ENCODE data around the gene SPDYE3.
A peak's percentile ranks its signal among the peaks of the same experiment; 100 is the strongest.
"Not testable (repeated sequence)": the region's sequence is repeated elsewhere in the genome, so short reads cannot be mapped to it uniquely, and the experiment has no call there.

The SPDYE3 gene, protein sequence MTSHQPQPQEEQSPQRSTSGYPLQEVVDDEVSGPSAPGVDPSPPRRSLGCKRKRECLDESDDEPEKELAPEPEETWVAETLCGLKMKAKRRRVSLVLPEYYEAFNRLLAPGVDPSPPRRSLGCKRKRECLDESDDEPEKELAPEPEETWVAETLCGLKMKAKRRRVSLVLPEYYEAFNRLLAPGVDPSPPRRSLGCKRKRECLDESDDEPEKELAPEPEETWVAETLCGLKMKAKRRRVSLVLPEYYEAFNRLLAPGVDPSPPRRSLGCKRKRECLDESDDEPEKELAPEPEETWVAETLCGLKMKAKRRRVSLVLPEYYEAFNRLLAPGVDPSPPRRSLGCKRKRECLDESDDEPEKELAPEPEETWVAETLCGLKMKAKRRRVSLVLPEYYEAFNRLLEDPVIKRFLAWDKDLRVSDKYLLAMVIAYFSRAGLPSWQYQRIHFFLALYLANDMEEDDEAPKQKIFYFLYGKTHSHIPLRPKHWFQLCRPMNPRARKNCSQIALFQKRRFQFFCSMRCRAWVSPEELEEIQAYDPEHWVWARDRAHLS

DNA sequence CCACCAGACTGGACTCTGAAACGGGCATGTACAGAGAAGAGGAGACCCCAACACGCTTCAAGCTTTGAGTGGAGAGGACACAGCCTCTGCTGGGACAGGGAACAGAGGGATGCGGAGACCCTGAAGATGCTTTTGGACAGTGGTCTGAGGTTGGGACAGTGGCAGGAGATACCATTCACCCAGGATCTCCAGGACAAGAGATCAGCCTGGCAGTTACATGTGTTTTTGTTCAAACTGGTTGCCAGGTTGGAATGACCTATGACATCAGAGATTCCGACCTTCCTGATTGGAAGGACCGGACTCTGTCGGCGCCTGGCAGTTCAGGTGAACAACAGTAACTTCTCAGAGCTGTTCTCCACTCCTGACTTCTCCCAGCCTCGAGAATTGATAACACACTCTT is at the start of gene SPDYE3:
TSS of gene SPDYE3 (plus strand) at position 301 of the 400 bp plus-strand sequence. CDS start 184 bp downstream, outside the sequence.
- DNase-seq (ENCODE audit: low spot score): not testable (repeated sequence)

DNA sequence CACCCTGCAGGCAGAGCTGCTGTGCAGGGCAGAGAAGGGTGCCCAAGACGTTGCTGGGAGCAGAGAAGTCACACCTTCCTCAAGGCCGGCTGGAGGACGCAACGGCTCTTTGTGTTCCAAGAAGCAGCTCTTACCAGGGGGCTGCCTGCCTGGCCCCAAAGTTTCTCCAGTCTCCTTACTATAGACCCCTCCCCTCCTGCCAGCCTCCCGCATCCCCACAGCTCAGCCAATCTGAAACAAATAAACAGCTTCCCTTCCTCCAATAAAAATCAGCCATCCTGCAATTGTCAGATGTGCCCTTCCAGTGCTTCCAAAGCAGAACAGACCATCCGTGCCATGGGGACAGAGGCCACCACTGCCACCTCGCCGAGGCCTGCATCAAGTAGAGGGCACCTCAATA is 47.5 kb upstream of the SPDYE3 start:
- not testable (repeated sequence) for DNase-seq (ENCODE audit: low spot score)

DNA sequence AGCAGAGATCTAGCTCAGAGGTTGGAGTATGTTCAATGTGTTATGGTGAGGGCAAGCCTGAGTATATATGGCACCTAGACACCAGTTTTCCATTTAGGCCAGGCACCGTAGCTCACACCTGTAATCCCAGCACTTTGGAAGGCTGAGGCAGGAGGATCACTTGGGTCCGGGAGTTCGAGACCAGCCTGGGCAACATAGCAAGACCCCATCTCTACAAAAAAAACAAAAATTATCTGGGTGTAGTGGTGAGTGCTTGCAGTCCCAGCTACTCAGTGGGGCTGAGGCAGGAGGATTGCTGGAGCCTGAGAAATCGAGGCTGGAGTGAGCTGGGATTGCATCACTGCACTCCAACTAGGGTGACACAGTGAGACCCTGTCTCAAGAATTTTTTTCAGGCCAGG is 44.6 kb upstream of the SPDYE3 start:
- not testable (repeated sequence) for DNase-seq (ENCODE audit: low spot score)

DNA sequence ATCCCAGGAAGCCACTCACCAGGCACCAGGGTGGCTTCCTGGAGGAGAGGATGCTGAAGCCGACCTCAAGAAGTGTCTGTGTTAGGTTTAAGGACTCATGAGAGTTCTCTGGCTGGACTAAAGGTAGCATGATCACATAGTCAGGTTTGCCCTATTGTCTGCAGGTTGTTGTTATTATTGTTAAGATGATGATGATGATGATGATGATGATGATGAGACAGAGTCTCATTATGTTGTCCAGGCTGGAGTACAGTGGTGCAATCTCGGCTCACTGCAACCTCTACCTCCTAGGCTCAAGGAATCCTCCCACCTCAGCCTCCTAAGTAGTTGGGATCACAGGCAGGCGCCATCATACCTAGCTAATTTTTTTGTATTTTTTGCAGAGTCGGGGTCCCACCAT is 43.3 kb upstream of the SPDYE3 start:
- DNase-seq (ENCODE audit: low spot score): not testable (repeated sequence)

DNA sequence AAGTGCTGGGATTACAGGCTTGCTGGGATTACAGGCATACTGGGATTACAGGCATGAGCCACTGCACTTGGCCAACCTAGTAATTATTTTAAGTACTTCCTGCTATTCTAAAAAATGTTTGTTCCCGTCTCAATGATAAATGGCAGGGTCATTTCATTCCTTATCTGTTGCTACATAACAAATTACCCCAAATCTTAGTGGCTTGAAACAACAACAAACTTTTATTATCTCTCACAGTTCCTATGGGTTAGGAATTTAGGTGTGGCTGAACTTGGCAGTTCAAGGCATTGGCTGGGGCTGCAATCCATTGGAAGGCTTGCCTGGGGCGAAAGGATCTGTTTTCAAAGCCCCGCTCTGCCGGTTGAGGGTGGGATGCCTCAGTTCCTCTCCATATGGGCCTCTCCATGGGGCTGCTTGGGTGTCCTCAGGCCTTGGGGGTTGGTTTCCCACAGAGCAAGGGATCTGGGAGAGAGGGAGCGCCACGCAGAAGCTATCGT is 42.8 kb upstream of the SPDYE3 start:
- not testable (repeated sequence) for DNase-seq (ENCODE audit: low spot score)

DNA sequence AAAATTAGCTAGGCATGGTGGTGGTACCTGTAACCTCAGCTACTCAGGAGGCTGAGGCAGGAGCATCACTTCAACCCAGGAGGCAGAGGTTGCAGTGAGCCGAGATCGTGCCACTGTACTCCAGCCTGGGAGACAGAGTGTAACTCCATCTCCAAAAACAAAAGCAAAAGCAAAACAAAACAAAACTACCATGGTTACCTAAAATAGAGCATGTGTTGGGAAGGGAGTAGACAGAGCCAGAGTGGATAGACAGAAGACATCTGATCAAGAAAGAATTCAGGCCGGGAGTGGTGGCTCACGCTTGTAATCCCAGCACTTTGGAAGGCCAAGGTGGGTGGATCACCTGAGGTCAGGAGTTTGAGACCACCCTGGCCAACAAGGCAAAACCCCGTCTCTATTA is 41.7 kb upstream of the SPDYE3 start:
- peak; percentile 11 for DNase-seq (ENCODE audit: low spot score)

DNA sequence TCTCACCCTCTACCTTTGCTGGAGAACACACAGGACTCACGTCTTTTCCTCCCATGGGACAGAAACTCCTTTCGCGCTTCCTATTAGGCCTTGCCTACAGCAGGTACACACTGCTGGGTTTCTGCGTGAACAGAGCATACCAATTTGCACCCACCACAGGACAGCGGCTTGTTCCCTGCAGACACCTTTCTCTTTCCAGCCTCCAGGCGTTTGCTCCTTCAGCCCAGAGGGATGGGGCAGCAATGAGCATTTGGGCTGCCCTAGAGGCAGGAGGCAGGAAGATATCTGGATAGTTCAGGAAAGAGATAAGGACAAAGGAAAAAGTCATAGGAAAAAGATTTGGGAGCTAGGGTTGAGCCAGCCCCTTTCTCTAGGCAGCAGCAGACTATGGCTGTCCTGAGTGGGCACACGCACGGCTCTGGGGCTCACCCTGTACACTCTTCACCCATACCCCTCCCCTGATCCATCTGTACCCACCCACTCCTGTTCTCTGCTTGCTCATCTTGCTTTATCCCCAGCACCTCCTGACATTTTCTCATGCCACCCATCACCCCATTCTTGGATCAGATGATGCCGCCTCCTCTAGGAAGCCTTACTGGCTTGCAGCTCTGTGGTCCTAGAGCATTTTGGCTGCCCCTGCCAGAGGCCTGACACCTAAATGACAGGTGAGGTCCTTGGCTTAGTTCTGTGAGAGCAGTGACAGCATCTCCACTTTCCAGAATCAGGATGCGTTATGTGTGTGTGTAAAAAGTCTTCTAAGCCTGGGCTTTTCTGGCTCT is 40.7 kb upstream of the SPDYE3 start:
- DNase-seq (ENCODE audit: low spot score): no peak

DNA sequence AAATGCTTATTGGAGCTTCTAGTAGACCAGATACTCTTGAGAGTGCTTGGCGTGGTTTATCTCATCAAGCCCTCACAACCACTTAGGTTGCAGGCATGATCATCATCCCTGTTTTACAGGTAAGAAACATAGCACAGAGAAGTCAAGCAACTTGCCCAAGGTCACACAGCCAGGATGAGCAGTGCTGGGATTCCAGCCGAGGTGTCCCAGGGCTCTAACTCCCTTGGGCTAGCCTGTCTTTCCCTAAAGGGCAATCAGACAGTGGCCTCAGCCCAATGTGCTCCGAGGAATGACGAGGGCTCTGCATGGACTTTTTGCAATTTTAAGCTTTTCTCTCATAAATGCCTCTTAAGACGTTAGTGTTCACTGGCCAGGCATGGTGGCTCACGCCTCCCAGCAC is 39.9 kb upstream of the SPDYE3 start:
- no peak for DNase-seq (ENCODE audit: low spot score)

DNA sequence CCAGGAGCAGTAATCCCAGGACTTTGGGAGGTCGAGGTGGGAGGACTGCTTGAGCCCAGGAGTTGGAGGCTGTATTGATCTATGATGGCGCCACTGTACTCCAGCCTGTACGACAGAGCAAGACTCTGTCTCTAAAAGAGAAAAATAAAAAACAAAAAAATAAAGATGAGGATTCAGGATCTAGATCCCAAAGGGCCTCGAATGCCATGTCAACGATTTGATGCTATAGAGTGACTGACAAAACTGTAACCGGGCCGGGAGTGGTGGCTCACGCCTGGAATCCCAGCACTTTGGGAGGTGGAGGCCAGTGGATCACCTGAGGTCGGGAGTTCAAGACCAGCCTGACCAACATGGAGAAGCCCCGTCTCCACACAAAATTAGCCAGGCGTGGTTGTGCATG is 38.6 kb upstream of the SPDYE3 start:
- not testable (repeated sequence) for DNase-seq (ENCODE audit: low spot score)

DNA sequence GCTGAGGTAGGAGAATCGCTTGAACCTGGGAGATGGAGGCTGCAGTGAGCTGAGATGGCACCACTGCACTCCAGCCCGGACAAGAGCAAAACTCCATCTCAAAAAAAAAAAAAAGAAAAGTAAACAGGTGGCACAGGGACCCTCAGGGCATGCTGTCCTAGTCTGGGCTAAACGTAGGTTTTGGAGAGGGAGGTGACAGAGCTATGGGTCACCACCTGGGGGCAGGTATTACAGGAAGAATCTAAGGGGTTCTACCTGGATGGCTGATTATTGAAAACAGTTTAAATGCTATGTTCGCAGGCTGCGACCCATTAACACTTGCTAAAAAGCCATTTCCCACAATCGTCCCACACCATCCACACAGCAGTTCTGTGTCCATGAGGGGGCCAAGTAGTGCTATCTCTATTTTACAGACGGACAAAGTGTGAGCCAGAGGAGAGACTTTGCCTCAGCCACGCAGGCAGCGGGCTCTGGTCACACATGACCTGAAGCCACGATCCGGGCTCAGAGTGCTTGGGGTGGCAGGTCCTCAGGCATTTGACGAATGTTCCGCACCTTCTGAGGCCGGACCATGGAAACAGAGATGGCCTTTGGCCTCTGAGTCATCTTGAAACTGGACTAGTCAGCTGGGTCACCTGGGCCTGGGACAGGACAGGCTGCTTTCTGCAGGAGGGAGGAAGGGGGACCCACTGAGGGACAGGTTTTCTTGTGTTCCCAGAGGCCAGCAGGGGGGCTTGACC is 38.0 kb upstream of the SPDYE3 start:
- DNase-seq (ENCODE audit: low spot score): peak; percentile 86

DNA sequence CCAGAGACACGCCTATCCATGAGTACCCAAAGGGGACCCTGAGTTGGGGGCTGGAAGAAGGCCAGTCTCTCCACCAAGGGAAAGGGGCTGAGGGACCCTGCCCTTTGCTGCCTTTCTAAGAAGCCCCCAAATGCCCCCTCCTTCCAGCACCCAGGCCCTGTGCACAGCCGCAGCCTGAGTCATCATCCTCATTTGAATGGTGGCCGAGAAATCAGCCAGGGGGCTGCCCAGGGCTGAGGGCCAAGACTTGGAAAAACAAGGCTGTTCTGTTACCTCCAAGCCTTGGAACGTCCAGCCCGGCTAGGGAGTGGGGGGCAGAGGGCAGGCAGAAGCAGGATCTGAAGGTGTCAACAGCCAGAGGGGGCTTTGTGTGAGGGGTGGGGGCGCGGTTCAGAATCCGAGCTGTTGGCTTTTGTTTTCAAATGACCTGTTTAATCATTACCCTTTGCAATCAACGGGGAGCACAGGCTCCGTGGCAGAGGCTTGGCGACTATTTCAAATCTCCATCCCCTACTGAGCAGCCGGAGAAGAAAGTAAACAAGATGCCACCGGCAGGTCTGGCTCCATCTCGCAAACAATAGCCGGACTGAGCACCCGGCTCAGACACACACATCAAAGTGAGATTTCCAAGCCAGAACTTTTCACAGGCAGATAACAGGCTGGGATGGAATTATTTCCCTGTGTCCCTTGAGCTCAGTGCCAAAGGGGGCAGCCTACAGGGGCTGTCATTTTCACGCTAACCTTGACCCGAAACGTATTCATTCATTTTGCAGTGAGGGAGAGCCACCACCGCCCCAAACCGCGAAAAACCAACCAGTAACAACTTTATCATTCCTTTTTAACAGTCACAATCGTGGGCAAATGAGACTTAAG is 37.2 kb upstream of the SPDYE3 start:
- DNase-seq (ENCODE audit: low spot score): peak; percentile 59

DNA sequence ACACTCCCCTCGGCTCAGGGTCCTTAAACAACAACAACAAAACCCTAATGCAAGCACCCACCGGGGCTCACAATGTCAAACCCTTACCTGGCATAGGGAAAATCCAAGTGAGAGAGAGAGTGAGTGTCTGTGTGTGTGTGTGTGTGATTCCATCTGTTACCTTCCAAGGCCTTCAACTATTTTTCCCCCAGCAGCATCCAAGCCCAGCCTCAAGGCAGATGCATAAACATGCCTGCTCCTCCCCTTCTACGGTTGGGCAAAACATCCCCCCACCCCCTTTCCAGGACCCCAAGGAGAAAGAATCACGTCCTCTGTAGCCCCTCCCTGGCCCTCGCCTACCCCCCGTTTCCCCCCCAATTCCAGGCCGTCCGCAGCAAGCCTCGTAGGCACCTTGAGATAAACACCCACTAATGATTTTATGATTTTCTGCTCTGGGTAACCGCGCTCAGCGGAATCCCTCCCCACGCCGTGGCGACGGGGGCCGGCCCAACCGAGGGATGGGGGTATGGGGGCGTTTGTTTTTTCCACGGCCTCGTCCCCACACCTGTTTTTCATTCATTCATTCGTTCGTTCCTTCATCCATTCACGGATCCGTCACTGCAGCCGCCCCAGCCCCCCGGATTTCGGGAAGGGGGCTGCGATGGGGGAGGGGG is 36.4 kb upstream of the SPDYE3 start:
- DNase-seq (ENCODE audit: low spot score): peak; percentile 16

DNA sequence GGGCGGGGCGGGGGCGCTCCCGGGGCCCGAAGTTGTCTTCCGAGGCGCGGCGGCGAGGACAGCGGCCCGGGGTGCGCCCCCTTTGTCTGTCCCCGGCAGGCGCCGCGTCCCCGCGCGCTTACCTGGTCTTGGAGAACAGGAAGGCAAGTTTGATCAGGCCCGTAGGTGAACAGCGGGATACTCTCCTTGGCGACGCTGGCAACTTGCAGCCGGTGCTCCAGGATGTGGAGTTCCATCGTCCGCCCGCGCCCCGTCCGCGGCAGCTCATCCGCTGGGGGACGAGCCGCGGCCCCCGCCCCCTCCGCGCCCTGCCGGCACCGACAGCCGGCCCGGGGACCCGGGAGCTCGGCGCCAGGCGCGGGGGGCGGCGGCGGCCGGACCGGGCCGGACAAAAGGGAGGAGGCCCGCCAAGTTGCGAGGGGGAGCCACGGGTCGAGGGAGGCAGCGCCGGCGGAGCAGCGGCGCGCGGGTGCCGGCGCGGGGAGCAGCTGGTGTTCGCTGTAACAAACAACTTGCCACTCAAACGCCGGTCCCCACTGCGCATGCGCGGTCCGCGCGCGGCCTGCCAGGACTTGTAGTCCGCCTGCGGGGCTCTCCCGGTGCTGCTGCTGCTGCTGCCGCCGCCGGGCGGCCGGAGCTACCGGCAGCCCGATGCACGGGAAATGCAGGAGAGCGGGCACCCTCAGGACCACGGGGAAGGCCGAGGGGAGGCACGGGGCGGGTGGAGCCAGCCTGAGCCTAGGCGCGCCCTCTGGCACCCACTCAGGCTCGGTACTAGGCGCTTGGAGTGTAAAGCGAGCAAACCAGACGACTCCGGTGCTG is 35.6 kb upstream of the SPDYE3 start:
- peak; percentile 96 for DNase-seq (ENCODE audit: low spot score)

DNA sequence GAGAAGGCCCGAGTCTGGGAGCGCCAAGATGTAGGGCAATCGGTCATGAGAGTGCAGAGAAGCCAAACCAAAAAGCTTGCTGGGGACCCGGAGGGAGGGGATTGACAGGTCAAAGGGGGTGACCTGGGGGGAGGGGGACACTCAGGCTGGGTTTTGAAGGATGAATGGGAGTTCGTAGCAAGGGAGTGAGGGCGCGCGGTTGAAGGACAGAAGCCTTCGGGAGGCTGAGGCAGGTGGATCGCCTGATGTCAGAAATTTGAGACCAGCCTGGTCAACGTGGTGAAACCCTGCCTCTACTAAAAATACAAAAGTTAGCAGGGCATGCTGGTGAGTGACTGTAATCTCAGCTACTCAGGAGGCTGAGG is 35.0 kb upstream of the SPDYE3 start:
- DNase-seq (ENCODE audit: low spot score): not testable (repeated sequence)

DNA sequence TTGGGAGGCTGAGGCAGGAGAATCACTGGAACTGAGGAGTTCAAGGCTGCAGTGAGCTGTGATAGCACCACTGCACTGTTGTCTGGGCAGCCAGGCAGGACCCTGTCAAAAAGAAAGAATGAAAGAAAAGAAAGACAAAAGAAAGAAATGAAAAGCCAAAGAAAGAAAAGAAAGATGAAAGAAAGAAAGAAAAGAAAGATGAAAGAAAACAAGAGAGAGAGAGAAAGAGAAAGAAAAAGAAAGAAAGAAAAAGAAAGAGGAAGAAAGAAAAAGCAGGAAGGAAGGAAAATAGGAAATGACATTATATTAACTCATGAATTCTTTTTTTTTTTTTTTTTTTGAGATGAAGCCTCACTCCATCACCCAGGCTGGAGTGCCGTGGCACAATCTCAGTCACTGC is 32.4 kb upstream of the SPDYE3 start:
- DNase-seq (ENCODE audit: low spot score): no peak

DNA sequence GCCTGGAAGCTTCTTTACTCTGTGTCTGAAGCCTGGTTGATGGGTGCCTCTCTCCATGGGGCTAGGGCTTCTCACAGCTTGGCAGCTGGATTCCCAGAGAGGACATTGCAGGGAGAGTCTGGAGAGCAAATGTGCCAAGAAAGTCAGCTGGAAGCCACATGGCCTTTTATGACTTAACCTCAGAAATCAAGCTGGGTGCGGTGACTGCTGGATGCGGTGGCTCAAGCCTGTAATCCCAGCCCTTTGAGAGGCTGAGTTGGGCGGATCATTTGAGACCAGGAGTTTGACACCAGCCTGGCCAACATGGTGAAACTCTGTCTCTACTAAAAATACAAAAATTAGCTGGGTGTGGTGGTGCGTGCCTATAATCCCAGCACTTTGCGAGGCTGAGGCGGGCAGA is 31.4 kb upstream of the SPDYE3 start:
- not testable (repeated sequence) for DNase-seq (ENCODE audit: low spot score)

DNA sequence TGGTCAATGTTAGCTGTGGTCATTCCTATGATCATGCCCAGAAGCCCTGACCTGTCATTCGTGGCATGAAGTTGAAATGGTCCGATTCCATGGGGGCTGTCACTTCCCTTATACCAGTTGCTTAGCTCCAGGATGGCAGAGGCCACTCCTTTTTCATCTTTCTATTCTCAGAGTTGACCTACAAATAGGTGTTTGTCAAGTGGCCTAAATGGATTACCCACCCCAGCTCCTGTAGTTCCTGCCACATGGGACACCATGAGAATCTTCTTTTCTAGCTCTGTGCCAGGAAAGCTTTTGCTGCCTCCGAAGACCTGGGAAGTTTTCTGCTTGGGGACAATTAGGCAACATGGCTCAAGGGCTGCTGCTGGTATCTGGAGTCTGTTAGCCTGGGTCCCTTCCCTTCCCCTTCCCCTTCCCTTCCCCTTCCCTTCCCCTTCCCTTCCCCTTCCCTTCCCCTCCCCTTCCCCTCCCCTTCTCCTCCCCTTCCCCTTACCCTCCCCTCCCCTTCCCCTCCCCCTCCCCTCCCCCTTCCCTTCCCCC is 25.4 kb upstream of the SPDYE3 start:
- not testable (repeated sequence) for DNase-seq (ENCODE audit: low spot score)

DNA sequence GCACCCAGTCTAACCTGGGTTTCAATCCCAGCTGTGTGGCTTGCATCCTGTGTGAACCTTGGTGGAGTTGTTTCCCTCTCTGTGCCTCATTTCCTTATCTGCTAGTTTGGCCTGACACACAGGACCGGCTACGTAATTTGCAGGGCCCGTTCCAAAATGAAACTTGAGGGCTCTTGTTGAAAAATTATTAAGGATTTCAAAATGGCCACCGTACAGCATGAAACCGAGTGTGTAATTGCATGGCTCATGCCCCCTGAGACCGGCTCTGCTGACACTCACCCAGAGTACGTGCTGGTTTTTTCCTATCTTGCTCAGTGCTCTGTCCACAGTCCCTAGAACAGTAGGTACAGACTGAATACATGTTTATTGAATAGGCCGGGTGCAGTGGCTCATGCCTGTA is 24.4 kb upstream of the SPDYE3 start:
- not testable (repeated sequence) for DNase-seq (ENCODE audit: low spot score)

Measured in kidney tubule cell (primary cell).